Fibroblast of skin of abdomen (primary cell): ENCODE measurements around the gene OR8I2. TPM values are rescaled to one million over a fixed set of nuclear protein-coding genes. Genes with fewer than 3 reads are reported as not detected.
"Not testable (repeated sequence)": the region's sequence is repeated elsewhere in the genome, so short reads cannot be mapped to it uniquely, and the experiment has no call there.

Experiments used
- DNase-seq: peaks from one replicate; pipeline ENCODE4 v3.0.0-alpha.2; 2013
- polyA plus RNA-seq, 2 experiments: library from polyadenylated mRNA; unstranded; fragments of 120-200 nt; gene quantifications; one replicate each; pipeline ENCODE4 v1.2.1, GENCODE V29; 2013; ENCODE audit not compliant: insufficient read length in 2 of 2

OR8I2 gene
- not detected for polyA plus RNA-seq (2013, experiment 1 of 2; ENCODE audit: insufficient read length)
- polyA plus RNA-seq (2013, experiment 2 of 2; ENCODE audit: insufficient read length), result not detected

- no peak for DNase-seq
Measured at GRCh38 chr11:56093008-56093407, at the start of gene OR8I2. Gene OR8I2 (plus strand): TSS chr11:56093308. CDS start chr11:56093308, 0 bp downstream.

- no peak for DNase-seq
Measured at GRCh38 chr11:56045538-56045937, 47.6 kb upstream of the OR8I2 start.

GRCh38 chr11:56048480-56048879 is 44.6 kb upstream of the OR8I2 start:
- DNase-seq, result no peak

DNA sequence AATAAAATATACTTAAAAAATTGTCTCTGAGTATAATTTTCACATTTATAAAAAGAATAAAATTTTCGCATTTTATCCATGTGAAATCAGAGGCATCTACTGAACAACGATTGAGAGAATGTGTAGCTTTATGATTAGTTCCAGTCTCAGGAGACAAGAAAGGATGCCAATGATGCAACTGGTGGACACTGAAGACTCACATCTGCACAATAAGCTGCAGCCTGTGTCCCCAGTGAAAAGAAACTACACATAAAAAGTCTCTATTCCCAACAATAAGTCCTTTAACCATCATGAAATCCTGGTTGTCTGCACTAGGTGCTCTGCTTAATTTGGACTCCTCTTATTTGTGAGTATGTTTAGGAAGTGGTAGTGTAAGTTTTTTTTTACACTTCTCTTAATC is 43.6 kb upstream of the OR8I2 start:
- DNase-seq, result no peak

GRCh38 chr11:56056366-56056765 is 36.7 kb upstream of the OR8I2 start:
- not testable (repeated sequence) for DNase-seq

- not testable (repeated sequence) for DNase-seq
Measured at GRCh38 chr11:56057661-56058237, 35.4 kb upstream of the OR8I2 start.

- DNase-seq, result not testable (repeated sequence)
Measured at GRCh38 chr11:56058260-56058780, 34.8 kb upstream of the OR8I2 start.

- no peak for DNase-seq
Measured at GRCh38 chr11:56066980-56067379, 26.1 kb upstream of the OR8I2 start.

- no peak for DNase-seq
Measured at GRCh38 chr11:56089697-56090096, 3.4 kb upstream of the OR8I2 start.

- no peak for DNase-seq
Measured at GRCh38 chr11:56103210-56103737, 10.2 kb downstream of the OR8I2 start, which contains the start of gene OR8H2. Gene OR8H2 (plus strand): TSS chr11:56103687. CDS start chr11:56105043, 1,356 bp downstream.

DNA sequence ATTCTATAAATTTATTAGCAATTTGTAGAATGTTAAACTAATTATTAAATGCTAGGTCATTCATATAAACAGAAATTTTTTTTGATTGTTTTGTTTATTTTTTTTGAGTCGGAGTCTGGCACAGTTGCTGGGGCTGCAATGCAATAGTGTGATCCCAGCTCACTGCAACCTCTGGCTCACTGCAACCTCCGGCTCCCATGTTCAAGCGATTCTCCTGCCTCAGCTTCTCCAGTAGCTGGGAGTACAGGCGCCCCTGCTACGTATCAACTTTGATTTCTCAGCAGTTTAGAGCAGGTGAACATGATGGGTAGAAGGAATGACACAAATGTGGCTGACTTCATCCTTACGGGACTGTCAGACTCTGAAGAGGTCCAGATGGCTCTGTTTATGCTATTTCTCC is 29.0 kb downstream of the OR8I2 start, which contains the start of gene OR8H3:
TSS of gene OR8H3 (plus strand) at position 301 of the 400 bp plus-strand sequence. CDS start at position 301, 0 bp downstream.
- no peak for DNase-seq

DNA sequence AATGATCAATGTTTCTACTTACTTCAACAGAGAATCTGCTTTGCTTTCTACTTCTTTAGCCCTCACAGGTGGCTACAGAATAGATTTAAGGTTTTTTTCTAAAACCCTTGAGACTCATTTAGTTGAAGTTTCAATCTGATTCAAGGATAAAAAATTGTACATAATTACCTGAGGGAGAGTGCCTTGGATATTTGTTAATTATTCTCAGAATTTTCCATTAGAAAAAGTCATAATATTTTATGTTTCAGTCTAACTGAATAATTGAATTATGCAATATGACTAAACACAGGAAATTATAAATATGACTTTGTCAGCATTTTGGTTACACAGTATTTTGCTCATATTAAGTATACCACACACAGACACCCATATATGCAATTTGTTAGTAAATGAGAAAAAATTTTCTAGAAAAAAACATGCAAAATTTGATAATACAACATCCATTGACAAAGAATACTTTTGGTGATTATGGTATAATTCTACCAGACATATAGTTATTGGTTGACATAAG is 47.1 kb downstream of the OR8I2 start, which contains the start of gene OR8J3:
TSS of gene OR8J3 (minus strand) at position 51 of the 511 bp plus-strand sequence. CDS start 2,483 bp downstream, outside the sequence.
- DNase-seq, result no peak

GRCh38 chr11:56143681-56144080 is 50.6 kb downstream of the OR8I2 start:
- DNase-seq, result not testable (repeated sequence)
